CD8-positive, alpha-beta memory T cell (primary cell): ENCODE measurements around the gene RAD51B. TPM values are rescaled to one million over a fixed set of nuclear protein-coding genes. Genes with fewer than 3 reads are reported as not detected.
"Not testable (repeated sequence)": the region's sequence is repeated elsewhere in the genome, so short reads cannot be mapped to it uniquely, and the experiment has no call there.

Experiments
- CTCF ChIA-PET: fragments of 350-600 bp; sonication (Branson Sonifier 250); formaldehyde crosslinking; loops from one replicate; lab custom pipeline; 2021; ENCODE audit warnings: antibody characterized with exemption; lab: Charles Lee
- POLR2A ChIA-PET: fragments of 350-600 bp; sonication (Branson Sonifier 250); formaldehyde crosslinking; loops from one replicate; lab custom pipeline; 2021; ENCODE audit warnings: antibody characterized with exemption; lab: Charles Lee
- DNase-seq, 5 donors: peaks; one replicate each; pipeline versions ENCODE4 v3.0.0 to v3.0.0-alpha.2; 2020 to 2022; ENCODE audit warnings: mixed read lengths in 1 of 5
- H3K27ac ChIP-seq: one replicate; pipeline ENCODE4 v1.7.0; 2013; ENCODE audit warnings: low read depth, mild to moderate bottlenecking, low read length, moderate library complexity
- H3K27me3 ChIP-seq: 2 replicates; pipeline ENCODE4 v1.7.0; 2013; ENCODE audit warnings: low read length, mild to moderate bottlenecking; ENCODE audit not compliant: insufficient read depth, poor library complexity, severe bottlenecking
- H3K36me3 ChIP-seq: 2 replicates; pipeline ENCODE4 v1.7.0; 2013; ENCODE audit warnings: mild to moderate bottlenecking, low read length, moderate library complexity; ENCODE audit not compliant: insufficient read depth
- H3K4me1 ChIP-seq: 2 replicates; pipeline ENCODE4 v1.7.0; 2013; ENCODE audit warnings: mild to moderate bottlenecking, low read length, moderate library complexity; ENCODE audit not compliant: insufficient read depth
- H3K4me3 ChIP-seq: 2 replicates; pipeline ENCODE4 v1.7.0; 2013; ENCODE audit warnings: mild to moderate bottlenecking, low read length
- H3K9me3 ChIP-seq: 2 replicates; pipeline ENCODE4 v1.7.0; 2013; ENCODE audit warnings: mild to moderate bottlenecking, low read length
- H3K27ac Mint-ChIP-seq, 8 donors: one replicate each; pipeline ENCODE4 v1.8.0; 2020 to 2021; ENCODE audit warnings: mixed read lengths in 8 of 8, mild to moderate bottlenecking in 6 of 8, inconsistent platforms in 3 of 8, moderate library complexity in 3 of 8
- H3K27me3 Mint-ChIP-seq, 2 donors: one replicate each; pipeline ENCODE4 v1.8.0; 2020 to 2021; ENCODE audit warnings: mixed read lengths in 2 of 2, mild to moderate bottlenecking in 1 of 2, moderate library complexity in 1 of 2
- H3K36me3 Mint-ChIP-seq, 3 donors: one replicate each; pipeline ENCODE4 v1.8.0; 2020 to 2021; ENCODE audit warnings: mixed read lengths in 3 of 3, inconsistent platforms in 1 of 3, mild to moderate bottlenecking in 1 of 3
- H3K4me1 Mint-ChIP-seq, 3 donors: one replicate each; pipeline ENCODE4 v1.8.0; 2020 to 2021; ENCODE audit warnings: mixed read lengths in 3 of 3, inconsistent platforms in 1 of 3, mild to moderate bottlenecking in 1 of 3
- H3K4me3 Mint-ChIP-seq, 7 donors: one replicate each; pipeline ENCODE4 v1.8.0; 2020 to 2021; ENCODE audit warnings: mixed read lengths in 7 of 7, mild to moderate bottlenecking in 6 of 7, moderate library complexity in 4 of 7, inconsistent platforms in 2 of 7
- H3K9me3 Mint-ChIP-seq, 5 donors: one replicate each; pipeline ENCODE4 v1.8.0; 2020 to 2022; ENCODE audit warnings: mixed read lengths in 5 of 5, mild to moderate bottlenecking in 3 of 5, moderate library complexity in 2 of 5, inconsistent platforms in 1 of 5
- polyA plus RNA-seq: library from polyadenylated mRNA; unstranded; fragments of 300-500 nt; fragmentation: Illumina TruSeq; gene quantifications from one replicate; pipeline ENCODE4 v1.2.3, GENCODE V29; 2021
- total RNA-seq, 2 experiments: library from RNA; stranded (reverse); gene quantifications; one replicate each; pipeline ENCODE4 v1.2.3, GENCODE V29; 2021

The RAD51B gene
- total and polyA plus RNA-seq, 3 experiments from 2014 or later = 15.7 to 22.9 (median 17.4) TPM

- no peak overlapping the region for H3K27ac Mint-ChIP-seq
- peaks cover 0 to 3% of the 10 kb centered on the region in 2 donors for H3K27me3 Mint-ChIP-seq
- CTCF ChIA-PET = no interaction called here
- peaks cover 3% of the 10 kb centered on the region for H3K9me3 ChIP-seq
- no peaks in the 10 kb centered on the region for H3K4me1 Mint-ChIP-seq
- H3K27ac ChIP-seq = no peak overlapping the region
- DNase-seq = no peak
- H3K4me3 Mint-ChIP-seq = no peak overlapping the region
- H3K4me3 ChIP-seq = no peak overlapping the region
- no peaks in the 10 kb centered on the region for H3K36me3 ChIP-seq
- H3K4me1 ChIP-seq = no peaks in the 10 kb centered on the region
- H3K9me3 Mint-ChIP-seq = peaks cover 15 to 36% (median 32%) of the 10 kb centered on the region in 5 donors
- POLR2A ChIA-PET = no interaction called here
- peaks cover 14 to 46% (median 21%) of the 10 kb centered on the region in 3 donors for H3K36me3 Mint-ChIP-seq
- no peaks in the 10 kb centered on the region for H3K27me3 ChIP-seq
Observed at GRCh38 chr14:68099495-68100045, 280.0 kb downstream of the RAD51B start.

- peaks cover 14 to 46% (median 21%) of the 10 kb centered on the region in 3 donors for H3K36me3 Mint-ChIP-seq
- DNase-seq, H3K4me1 Mint-ChIP-seq, H3K4me1 ChIP-seq, H3K4me3 ChIP-seq, H3K27me3 Mint-ChIP-seq, H3K27ac ChIP-seq, H3K9me3 ChIP-seq, H3K27me3 ChIP-seq, H3K36me3 ChIP-seq, POLR2A ChIA-PET, H3K4me3 Mint-ChIP-seq, CTCF ChIA-PET, H3K27ac Mint-ChIP-seq: not testable (repeated sequence)
- peaks cover 15 to 36% (median 32%) of the 10 kb centered on the region in 5 donors for H3K9me3 Mint-ChIP-seq
Observed at GRCh38 chr14:68101715-68102301, 282.2 kb downstream of the RAD51B start.

- Histone ChIP-seq H3K27ac (no peak overlapping the region), H3K27me3 (no peaks in the 10 kb centered on the region), H3K36me3 (no peaks in the 10 kb centered on the region), H3K9me3 (peaks cover 3% of the 10 kb centered on the region), H3K4me1 (no peaks in the 10 kb centered on the region), H3K4me3 (no peak overlapping the region)
- Mint-ChIP-seq H3K4me1 (no peaks in the 10 kb centered on the region), H3K9me3 (peaks cover 15 to 36% (median 29%) of the 10 kb centered on the region in 5 donors), H3K27me3 (peaks cover 0 to 3% of the 10 kb centered on the region in 2 donors), H3K27ac (no peak overlapping the region), H3K36me3 (peaks cover 12 to 35% (median 19%) of the 10 kb centered on the region in 3 donors), H3K4me3 (no peak overlapping the region)
- POLR2A ChIA-PET = no interaction called here
- no peak for DNase-seq
- CTCF ChIA-PET = no interaction called here
Observed at GRCh38 chr14:68103853-68104252, 284.3 kb downstream of the RAD51B start.

- Mint-ChIP-seq H3K36me3 (peaks cover 12 to 29% (median 18%) of the 10 kb centered on the region in 3 donors), H3K9me3 (peaks cover 11 to 31% (median 27%) of the 10 kb centered on the region in 5 donors), H3K27ac (no peak overlapping the region), H3K4me3 (no peak overlapping the region), H3K4me1 (peaks cover 4 to 5% (median 5%) of the 10 kb centered on the region in 3 donors), H3K27me3 (peaks cover 0 to 3% of the 10 kb centered on the region in 2 donors)
- Histone ChIP-seq H3K27me3 (no peaks in the 10 kb centered on the region), H3K4me3 (no peak overlapping the region), H3K9me3 (peaks cover 3% of the 10 kb centered on the region), H3K27ac (no peak overlapping the region), H3K4me1 (no peaks in the 10 kb centered on the region), H3K36me3 (no peaks in the 10 kb centered on the region)
- no peak for DNase-seq
- ChIA-PET POLR2A (no interaction called here), CTCF (no interaction called here)
Observed at GRCh38 chr14:68104518-68104917, 284.9 kb downstream of the RAD51B start.

GRCh38 chr14:68105816-68106215, 286.2 kb downstream of the RAD51B start:
- Mint-ChIP-seq H3K4me1 (peaks cover 14 to 18% (median 17%) of the 10 kb centered on the region in 3 donors), H3K4me3 (no peak overlapping the region), H3K9me3 (peaks cover 6 to 22% (median 18%) of the 10 kb centered on the region in 5 donors), H3K36me3 (peaks cover 6 to 18% (median 9%) of the 10 kb centered on the region in 3 donors), H3K27ac (no peak overlapping the region), H3K27me3 (peaks cover 0 to 2% of the 10 kb centered on the region in 2 donors)
- Histone ChIP-seq H3K4me1 (peaks cover 2% of the 10 kb centered on the region), H3K27ac (no peak overlapping the region), H3K27me3 (no peaks in the 10 kb centered on the region), H3K9me3 (peaks cover 3% of the 10 kb centered on the region), H3K36me3 (no peaks in the 10 kb centered on the region), H3K4me3 (no peak overlapping the region)
- ChIA-PET CTCF (no interaction called here), POLR2A (interaction anchor here (0.5 kb wide), 1 partner anchor 10 kb away, joined by 3 read pairs; no protein-coding TSS in a partner anchor)
- no peak for DNase-seq

GRCh38 chr14:68106456-68106855, 286.9 kb downstream of the RAD51B start:
- Mint-ChIP-seq H3K4me1 (peaks cover 20 to 25% (median 23%) of the 10 kb centered on the region in 3 donors), H3K36me3 (peaks cover 4 to 11% (median 5%) of the 10 kb centered on the region in 3 donors), H3K27ac (no peak overlapping the region), H3K27me3 (peaks cover 0 to 2% of the 10 kb centered on the region in 2 donors), H3K9me3 (peaks cover 6 to 16% (median 12%) of the 10 kb centered on the region in 5 donors), H3K4me3 (no peak overlapping the region)
- H3K4me3 ChIP-seq = no peak overlapping the region
- no peak for DNase-seq
- CTCF ChIA-PET = no interaction called here
- H3K36me3 ChIP-seq = no peaks in the 10 kb centered on the region
- peaks cover 3% of the 10 kb centered on the region for H3K9me3 ChIP-seq
- H3K27me3 ChIP-seq = no peaks in the 10 kb centered on the region
- no peak overlapping the region for H3K27ac ChIP-seq
- H3K4me1 ChIP-seq = peaks cover 8% of the 10 kb centered on the region
- POLR2A ChIA-PET = no interaction called here

- no peaks in the 10 kb centered on the region for H3K36me3 ChIP-seq
- no peak overlapping the region for H3K27ac ChIP-seq
- H3K9me3 ChIP-seq = peaks cover 3% of the 10 kb centered on the region
- ChIA-PET POLR2A (no interaction called here), CTCF (no interaction called here)
- no peak overlapping the region for H3K4me3 ChIP-seq
- no peaks in the 10 kb centered on the region for H3K27me3 ChIP-seq
- peaks cover 0 to 2% of the 10 kb centered on the region in 2 donors for H3K27me3 Mint-ChIP-seq
- peaks cover 4 to 10% (median 5%) of the 10 kb centered on the region in 3 donors for H3K36me3 Mint-ChIP-seq
- H3K4me1 ChIP-seq = peaks cover 10% of the 10 kb centered on the region
- peaks cover 24 to 29% (median 28%) of the 10 kb centered on the region in 3 donors for H3K4me1 Mint-ChIP-seq
- no peak for DNase-seq
- peaks cover 6 to 11% (median 8%) of the 10 kb centered on the region in 5 donors for H3K9me3 Mint-ChIP-seq
- no peak overlapping the region for H3K27ac Mint-ChIP-seq
- H3K4me3 Mint-ChIP-seq = no peak overlapping the region
Observed at GRCh38 chr14:68106905-68107304, 287.3 kb downstream of the RAD51B start.

- CTCF ChIA-PET = no interaction called here
- no peaks in the 10 kb centered on the region for H3K9me3 Mint-ChIP-seq
- H3K4me1 Mint-ChIP-seq = peaks cover 26 to 36% (median 28%) of the 10 kb centered on the region in 3 donors
- Histone ChIP-seq H3K36me3 (no peaks in the 10 kb centered on the region), H3K4me1 (peaks cover 10% of the 10 kb centered on the region), H3K9me3 (no peaks in the 10 kb centered on the region), H3K27ac (no peak overlapping the region), H3K27me3 (no peaks in the 10 kb centered on the region), H3K4me3 (no peak overlapping the region)
- H3K4me3 Mint-ChIP-seq = no peak overlapping the region
- POLR2A ChIA-PET = no interaction called here
- no peaks in the 10 kb centered on the region for H3K36me3 Mint-ChIP-seq
- no peak for DNase-seq
- no peaks in the 10 kb centered on the region for H3K27me3 Mint-ChIP-seq
- H3K27ac Mint-ChIP-seq = peak overlapping the region in 1 of 8 donors; percentile 30
Observed at GRCh38 chr14:68109132-68109900, 289.7 kb downstream of the RAD51B start.
